OCI-LY3 (cell line): ENCODE measurements around the gene HORMAD2.

Experiments used
- CTCF ChIP-seq: fragments of 200-600, 300-600 bp; sonication (generic); IDR thresholded peaks from 2 replicates; pipeline ENCODE4 v1.5.1; 2014; ENCODE audit warnings: antibody characterized with exemption, low read length, low read depth
- EZH2phosphoT487 ChIP-seq: fragments of 200-600 bp; shearing (Covaris generic); IDR thresholded peaks from 2 replicates; pipeline ENCODE4 v1.6.1; 2018; ENCODE audit warnings: antibody characterized with exemption, mixed run types, low read depth

- TF ChIP-seq CTCF (no peak), EZH2phosphoT487 (no peak)
Observed at GRCh38 chr22:30062950-30063349, 17.3 kb upstream of the HORMAD2 start.
